Erythroblast (primary cell): ENCODE measurements around the gene CDCA4.
A peak's percentile ranks its signal among the peaks of the same experiment; 100 is the strongest.

Experiments used
- DNase-seq, 2 experiments: peaks; one replicate each; lab custom pipeline; 2025; lab: John Stamatoyannopoulos, UW
- GATA1 ChIP-seq: IDR thresholded peaks from 2 replicates; pipeline ENCODE4 v1.6.1; 2011; ENCODE audit warnings: low read depth, mild to moderate bottlenecking, control low read depth, low read length, moderate library complexity
- POLR2A ChIP-seq: IDR thresholded peaks from 2 replicates; pipeline ENCODE4 v1.6.1; 2011; ENCODE audit warnings: mild to moderate bottlenecking, low read length

The CDCA4 gene

GRCh38 chr14:104978746-104979691 lies 41.9 kb downstream of the CDCA4 start:
- peak in 1 of 2 experiments; percentile 40 for DNase-seq
- TF ChIP-seq POLR2A (no peak), GATA1 (no peak)

GRCh38 chr14:104977681-104978653 lies 42.9 kb downstream of the CDCA4 start, which contains the start of gene AHNAK2:
Gene AHNAK2, minus strand, starts transcription at chr14:104978374. Its CDS starts 137 bp downstream, at chr14:104978237.
- peak; percentile 85 to 86 for DNase-seq
- TF ChIP-seq GATA1 = no peak
- TF ChIP-seq POLR2A = no peak

- no peak for TF ChIP-seq GATA1
- TF ChIP-seq POLR2A = no peak
- DNase-seq = no peak
Observed at GRCh38 chr14:104977008-104977680, 43.7 kb downstream of the CDCA4 start.

- TF ChIP-seq POLR2A (no peak), GATA1 (no peak)
- peak; percentile 80 to 90 for DNase-seq
Observed at GRCh38 chr14:104976198-104977007, 44.5 kb downstream of the CDCA4 start.

GRCh38 chr14:104975481-104976197 lies 45.2 kb downstream of the CDCA4 start:
- peak in 1 of 2 experiments; percentile 24 for DNase-seq
- TF ChIP-seq POLR2A (no peak), GATA1 (no peak)

GRCh38 chr14:104974665-104975390 lies 46.1 kb downstream of the CDCA4 start:
- TF ChIP-seq GATA1 (no peak), POLR2A (no peak)
- DNase-seq = no peak

GRCh38 chr14:104974146-104974541 lies 46.7 kb downstream of the CDCA4 start:
- DNase-seq = no peak
- TF ChIP-seq GATA1 (no peak), POLR2A (no peak)

GRCh38 chr14:104973385-104974145 lies 47.3 kb downstream of the CDCA4 start:
- DNase-seq = no peak
- no peak for TF ChIP-seq POLR2A
- TF ChIP-seq GATA1 = no peak

- TF ChIP-seq GATA1 (no peak), POLR2A (no peak)
- DNase-seq = no peak
Observed at GRCh38 chr14:104973135-104973384, 47.8 kb downstream of the CDCA4 start.

- TF ChIP-seq POLR2A (no peak), GATA1 (no peak)
- no peak for DNase-seq
Observed at GRCh38 chr14:104972301-104973134, 48.4 kb downstream of the CDCA4 start.
